ENCODE measurements around the gene MPP2.
A peak's percentile ranks its signal among the peaks of the same experiment; 100 is the strongest.
"Not testable (repeated sequence)": the region's sequence is repeated elsewhere in the genome, so short reads cannot be mapped to it uniquely, and the experiment has no call there.

MPP2 gene

DNA sequence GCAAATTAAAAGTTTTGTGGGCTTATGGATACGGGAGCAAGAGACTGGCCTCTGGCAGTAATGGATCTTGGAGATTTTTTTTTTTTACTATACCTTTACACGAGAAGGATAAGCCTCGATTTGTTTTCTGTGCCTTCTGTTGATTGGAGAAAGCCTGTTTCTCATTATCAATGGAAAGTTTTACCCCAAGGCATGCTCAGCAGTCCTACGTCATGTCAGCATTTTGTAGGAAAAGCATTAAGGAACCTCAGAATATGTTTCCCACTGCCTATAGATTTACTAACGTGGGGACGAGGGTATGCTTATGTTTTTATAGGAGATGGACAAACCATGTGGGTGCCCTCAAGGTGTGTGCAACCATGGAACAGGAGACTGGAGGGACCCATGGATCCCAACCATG is 33.5 kb downstream of the MPP2 start:
- no peak for DNase-seq

DNA sequence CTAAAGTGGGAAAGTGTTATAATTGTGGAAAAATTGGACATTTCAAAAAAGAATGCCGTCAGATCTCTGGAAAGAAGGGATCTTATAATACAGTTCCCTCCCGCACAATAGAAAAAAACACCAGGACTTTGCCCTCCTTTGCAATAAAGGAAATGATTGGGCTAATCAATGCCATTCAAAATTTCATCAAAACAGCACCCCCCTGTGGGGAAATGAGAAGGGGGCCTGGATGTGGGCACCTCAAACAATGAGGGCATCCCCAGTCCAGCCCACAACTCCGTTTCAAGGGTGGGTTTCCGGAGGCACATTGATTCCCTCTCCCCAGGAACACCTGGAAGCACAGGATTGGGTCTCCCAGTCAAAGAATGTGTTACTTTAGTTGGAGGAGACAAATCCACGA is 34.2 kb downstream of the MPP2 start:
- no peak for DNase-seq

DNA sequence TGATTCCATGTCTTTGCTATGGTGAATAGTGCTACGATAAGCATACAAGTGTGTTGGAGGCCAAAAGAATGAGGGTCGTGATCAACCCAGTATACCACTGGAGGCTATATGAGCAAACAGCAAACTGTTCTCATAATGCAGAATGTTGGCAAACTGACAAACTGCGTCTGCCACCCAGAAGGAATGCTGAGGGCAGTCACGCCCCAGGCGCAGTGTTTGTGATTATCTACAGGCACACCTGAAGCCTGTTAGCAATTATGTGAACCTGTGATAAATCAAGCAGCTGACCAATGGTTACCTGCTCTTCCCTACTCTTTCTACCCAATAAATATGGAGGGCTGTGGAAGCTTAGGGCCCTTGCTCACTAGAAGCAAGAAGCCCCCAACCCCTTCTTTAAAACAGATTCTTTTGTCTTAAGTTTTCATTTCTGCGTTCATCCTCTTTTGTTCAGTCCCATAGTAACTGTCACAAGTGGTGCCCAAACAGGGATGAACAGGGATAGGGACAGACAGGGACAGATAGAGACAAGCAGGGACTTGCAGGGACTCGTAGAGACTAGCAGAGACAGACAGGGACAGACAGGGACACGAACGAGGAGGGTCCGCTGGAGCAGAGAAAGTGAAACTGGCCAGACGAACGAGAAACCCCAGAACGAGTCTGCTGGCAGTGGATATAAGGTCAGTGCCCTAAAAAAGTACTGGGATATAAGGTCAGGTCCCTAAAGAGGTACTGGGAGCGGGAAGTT is 35.2 kb downstream of the MPP2 start:
- DNase-seq, result peak; percentile 7

DNA sequence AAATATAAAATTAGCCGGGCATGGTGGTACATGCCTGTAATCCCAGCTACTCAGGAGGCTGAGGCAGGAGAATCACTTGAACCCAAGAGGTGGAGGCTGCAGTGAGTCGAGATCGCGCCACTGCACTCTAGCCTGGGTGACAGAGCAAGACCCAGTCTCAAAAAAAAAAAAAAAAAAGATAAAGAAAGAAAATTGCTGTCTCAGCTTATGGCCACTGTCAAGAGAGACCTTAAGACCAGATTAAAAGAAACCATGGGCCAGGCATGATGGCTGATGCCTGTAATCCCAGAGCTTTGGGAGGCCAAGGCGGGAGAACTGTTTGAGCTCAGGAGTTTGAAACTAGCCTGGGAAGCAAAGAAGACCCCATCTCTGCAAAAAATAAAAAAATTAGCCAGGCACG is 38.3 kb downstream of the MPP2 start:
- not testable (repeated sequence) for DNase-seq

DNA sequence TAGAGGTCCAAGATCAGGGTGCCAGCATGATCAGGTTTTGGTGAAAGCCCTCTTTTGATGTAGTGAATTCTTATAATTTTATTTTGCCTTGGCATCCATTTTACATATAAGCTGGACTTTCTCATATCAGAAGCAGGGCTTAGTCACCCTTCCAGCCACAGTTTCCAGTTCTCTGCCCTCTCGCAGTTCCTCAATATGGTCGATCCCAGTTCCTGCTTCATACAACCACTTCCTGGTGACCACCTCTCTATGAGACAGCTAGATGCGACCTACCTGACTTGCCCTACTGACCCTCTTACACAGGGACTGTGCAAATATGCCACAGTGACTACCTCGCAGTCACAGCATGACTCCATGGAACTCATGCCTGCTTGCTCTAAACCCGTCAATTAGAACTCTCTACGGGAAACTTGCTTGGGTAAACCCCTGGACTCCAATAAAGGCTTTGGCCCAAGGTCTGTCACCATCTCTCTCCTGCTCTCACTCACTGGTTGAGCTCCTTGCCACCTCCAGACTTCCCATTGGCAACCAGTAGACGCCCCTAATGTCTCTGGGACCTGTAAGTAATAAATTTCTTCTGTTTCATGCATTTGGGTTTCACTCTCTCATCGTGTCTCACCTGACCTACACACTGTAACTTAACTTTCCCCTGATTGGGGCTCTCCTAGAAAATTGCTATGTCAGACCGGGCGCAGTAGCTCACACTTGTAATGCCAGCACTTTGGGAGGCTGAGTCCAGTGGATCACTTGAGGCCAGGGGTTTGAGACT is 38.9 kb downstream of the MPP2 start:
- DNase-seq, result no peak

DNA sequence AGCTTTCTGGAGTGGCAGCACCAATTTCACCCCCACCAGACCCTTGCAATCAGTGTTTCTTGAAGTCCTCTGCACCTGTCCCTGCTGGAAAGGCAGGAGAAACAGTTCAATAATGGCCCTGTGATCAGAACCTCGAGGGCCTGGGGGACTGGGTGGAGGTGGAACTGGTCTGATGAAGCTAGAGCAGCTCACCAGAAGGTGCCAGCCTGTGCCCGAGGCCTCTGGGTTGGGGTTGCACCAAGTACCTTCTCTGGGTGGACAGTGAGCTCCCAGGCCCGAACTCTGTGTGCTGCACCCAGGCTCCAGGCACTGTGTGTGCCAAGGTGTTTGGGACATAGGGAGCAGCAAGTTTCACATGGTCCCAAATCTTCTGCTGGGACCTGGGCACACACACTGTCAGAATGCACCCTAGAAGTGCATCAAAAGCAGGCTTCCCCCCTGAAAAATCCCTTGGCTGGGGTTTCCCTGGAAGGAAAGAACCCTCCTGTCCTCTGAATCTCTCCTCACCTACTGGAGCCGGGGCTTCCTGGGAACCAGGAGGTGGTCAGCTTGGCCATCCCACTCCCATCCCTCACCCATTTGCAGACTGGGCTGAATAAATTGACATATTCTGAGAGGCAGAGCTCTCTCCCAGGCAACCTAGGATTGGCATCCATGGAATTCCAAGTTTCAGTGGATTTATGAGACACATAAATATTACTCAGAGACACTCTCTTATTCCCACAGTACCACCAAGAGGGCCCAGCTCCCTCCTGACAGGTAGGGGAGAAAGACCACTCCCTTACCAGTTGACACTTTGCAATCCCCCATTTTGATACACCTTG is 43.0 kb downstream of the MPP2 start:
- no peak for DNase-seq

DNA sequence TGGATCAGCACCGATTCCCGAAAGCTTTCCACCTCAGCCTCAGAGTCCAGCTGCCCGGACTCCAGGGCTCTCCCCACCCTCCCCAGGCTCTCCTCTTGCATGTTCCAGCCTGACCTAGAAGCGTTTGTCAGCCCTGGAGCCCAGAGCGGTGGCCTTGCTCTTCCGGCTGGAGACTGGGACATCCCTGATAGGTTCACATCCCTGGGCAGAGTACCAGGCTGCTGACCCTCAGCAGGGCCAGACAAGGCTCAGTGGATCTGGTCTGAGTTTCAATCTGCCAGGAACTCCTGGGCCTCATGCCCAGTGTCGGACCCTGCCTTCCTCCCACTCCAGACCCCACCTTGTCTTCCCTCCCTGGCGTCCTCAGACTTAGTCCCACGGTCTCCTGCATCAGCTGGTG is 45.4 kb downstream of the MPP2 start:
- DNase-seq, result no peak

DNA sequence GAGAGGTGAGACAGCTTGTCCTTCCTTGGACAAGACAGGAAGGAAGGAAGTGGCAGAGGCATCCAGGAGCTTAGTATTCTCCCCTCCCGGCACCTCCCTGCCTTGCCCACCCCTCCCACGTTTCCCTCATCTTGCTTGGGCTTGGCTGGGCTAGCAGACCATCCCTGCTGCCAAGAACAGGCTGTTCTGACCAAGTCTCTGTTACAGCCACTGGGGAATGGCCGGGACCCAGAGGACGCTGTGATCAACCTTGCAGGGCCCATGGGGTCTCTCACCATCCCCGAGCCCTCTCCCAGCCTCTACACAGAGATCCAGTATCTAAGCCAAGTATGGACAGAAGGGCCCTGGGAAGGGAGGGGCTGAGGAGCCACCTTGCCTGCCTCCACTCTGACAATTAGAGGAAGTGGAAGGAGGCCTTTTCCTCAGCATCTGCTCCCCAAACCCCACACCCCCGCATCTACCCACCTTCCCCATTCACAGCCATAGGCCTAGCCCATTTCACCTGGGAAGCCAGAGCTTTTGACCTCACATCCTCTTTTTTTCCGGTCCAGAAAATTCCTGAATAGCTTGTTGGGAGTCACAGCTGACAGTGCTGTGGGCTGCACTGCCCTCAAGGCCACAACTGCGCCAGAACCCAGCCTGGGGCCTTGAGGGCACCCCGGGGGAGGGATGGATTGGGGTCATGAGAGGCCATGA is 46.3 kb downstream of the MPP2 start:
- DNase-seq, result no peak

DNA sequence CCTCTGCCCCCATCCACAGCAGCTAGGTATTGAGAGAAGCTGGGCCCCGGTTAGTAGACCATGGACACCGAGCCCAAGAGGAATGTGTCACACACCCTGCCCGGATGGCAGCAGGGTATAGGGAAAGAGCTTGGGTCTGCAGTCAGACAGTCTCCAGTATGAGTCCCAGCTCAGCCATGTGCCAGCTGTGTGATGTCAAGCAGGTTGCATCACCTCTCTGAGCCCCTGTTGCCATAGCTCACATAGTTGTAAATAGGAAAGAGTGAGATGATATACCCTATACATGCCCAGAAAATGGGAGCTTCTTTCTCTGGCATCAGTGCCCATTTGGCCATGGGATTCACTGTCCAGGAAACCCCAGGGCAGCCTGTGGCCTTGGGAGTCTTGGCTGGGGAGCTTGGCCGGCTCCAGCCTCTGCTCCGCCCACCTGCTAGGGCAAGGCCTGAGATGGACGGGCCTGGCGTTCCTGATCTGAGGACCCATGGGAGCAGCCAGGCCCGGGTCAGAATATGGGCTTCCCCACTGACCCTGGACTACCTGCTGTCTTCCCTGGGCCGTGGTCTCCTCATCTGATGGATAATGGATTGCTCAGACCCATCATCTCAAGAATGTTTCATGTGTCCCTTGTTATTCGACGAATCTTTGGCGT is 47.1 kb downstream of the MPP2 start:
- no peak for DNase-seq

DNA sequence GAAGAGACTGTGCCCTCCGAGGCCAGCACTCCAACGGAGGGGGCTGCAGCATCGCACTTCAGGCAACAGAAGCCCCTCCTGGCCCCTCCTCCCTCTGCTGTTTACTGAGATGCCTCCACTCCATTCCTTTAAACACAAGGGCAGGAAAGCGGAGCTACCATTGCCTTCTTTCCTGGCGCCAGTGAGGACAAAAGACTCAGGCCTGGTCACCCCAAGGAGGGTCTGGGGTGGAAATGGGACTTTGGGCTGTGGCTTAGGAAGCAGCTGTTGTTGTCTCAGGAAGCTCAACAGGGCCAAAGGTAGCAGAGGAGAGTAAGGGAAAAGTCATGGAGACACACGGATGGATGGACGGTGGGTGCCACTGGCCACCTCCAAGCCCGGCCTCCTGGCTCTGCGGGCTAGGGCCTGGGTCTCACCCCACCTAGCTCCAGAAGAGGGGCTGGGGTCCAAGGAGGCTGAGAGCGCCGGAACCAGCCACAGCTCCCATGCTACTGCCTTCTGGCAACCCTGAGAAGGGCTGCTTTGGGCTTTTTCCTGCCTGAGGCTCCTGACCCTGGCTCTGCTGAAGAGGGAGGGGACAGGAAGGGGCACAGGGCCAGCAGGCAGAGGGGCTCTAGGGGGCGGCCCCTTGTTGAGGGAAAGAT is 49.3 kb downstream of the MPP2 start:
- DNase-seq, result no peak

DNA sequence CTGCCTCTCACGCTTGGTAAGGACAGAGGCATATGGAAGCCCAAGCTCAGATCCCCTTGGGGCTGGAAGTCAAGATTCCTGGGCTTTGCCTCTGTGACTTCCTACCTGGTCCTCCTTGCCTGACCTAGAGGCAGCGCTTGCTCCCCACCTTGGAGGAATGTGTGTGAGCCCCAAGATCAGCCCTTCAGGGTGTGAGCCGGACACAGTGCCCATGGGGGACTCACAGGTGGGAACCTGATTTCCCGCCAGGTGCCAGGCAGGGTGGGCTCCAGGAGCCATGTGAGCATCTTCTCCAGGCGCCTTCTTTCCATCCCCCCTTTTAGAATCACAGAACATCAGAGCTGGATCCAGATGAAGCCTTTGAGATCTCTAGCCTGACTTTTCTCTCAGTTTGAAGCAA is 50.2 kb downstream of the MPP2 start:
- no peak for DNase-seq

DNA sequence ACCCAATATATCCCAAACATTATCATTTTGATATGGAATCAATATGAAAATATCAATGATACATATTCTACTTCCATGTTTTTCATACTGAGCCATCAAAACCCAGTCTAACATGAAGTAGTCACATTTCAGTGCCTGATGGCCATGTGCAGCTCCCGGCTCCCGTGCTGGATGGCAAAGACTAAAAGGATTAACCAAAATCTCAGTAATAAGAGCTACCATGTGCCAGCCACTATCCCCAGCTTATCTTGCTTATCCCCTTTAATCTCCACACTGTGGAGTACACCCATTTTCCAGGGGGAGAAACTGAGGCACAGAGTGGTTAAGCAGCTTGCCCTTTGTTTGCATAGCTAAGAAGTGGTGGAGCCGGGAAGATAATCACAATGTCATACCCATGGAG is 51.2 kb downstream of the MPP2 start:
- DNase-seq, result no peak

DNA sequence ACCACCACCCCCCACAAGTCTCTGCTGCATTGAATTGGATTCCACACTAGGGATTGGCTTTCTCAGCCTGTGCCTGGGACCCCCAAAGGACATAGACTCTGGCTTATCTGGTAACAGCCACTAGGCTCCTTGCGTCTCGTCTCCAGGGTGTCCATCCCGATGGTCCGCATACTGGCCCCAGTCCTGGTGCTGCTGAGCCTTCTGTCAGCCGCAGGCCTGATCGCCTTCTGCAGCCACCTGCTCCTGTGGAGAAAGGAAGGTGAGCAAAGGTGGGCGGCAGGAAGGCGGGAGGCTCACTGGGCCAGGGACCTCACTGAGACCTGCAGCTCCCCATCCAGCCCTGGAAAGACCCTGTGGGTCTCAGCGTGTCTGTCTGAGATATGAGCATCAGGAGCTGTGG is 52.3 kb downstream of the MPP2 start:
- DNase-seq, result no peak

DNA sequence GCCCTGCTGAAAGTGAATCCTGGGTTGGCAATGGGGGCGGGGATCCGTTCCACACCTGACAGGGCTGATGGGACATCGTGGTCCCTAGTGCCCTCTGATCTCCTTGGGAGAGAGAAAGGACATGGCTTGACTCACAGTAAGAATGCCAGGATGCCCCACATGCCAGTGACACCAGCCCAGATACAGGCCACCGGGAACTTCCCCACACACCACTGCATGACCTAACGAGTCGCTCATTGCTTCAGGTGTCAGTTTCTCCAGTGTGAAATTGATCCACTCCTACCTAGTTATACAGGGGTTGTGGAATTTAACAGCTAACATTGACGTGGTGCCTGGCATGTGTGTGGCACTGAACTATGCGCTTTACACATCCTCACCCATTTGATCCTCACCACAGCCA is 52.8 kb downstream of the MPP2 start:
- no peak for DNase-seq

DNA sequence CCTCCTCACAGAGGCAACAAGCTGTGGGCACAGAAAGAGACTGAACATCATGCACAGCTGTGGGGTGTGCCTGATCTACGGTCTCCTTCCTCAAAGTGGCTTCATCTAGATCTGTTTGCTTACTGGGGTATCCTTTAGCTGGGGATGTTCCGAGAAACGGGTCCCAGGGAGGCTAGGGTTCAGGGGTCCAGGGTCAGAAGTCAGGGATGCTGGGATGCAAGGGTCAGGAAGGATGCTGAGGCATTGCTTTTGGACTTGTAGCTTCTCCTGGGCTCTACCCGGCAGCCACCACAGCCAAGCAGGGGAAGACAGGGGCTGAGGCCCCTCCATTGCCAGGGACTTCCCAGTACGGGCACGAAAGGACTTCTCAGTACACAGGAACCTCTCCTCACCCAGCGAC is 53.8 kb downstream of the MPP2 start:
- no peak for DNase-seq

DNA sequence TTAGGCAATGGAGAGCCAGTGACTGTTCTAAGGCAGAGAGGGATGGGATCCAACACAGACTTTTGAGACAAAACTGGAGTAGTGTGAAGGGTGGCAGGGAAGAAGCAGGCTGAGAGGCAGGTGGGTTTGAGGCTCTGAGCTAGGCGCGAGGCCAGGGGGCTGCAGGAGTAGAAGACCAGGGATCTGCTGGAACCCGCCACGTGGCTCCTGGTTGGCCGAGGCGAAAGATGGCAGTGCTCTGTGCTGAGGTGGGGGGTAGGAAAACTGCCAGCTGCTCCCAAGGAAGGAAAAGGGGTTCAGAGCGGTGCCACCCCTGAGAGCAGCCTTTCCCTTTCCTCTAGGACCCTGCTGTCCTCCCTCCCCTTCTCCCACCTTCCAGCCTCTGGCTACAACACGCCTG is 54.8 kb downstream of the MPP2 start:
- DNase-seq, result no peak

DNA sequence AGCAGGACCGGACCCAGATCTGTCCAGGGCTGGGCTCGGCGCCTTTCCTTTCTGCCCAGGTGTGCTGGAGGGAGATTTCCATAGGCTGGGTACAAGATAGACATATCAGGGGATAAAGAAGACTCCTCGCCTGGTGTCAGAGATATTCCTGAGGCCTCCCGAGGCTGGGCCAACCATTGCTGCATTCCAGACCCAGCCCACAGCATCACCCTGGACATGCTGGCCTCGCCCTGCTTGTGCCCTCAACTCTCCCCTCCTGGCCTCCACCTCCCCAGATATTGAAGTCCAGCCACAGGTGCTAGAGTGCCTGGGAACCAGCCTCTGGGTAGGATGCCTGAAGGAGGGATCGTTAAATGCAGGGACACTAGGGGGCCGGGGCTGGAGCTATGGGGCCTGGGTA is 58.2 kb downstream of the MPP2 start:
- DNase-seq, result no peak

DNA sequence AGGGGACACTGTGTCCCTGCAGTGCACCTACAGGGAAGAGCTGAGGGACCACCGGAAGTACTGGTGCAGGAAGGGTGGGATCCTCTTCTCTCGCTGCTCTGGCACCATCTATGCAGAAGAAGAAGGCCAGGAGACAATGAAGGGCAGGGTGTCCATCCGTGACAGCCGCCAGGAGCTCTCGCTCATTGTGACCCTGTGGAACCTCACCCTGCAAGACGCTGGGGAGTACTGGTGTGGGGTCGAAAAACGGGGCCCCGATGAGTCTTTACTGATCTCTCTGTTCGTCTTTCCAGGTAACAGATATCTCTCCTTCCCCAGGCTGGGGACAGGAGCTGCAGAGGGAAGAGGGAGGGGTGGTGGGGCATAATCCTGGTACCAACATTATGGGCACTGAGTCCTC is 58.7 kb downstream of the MPP2 start:
- DNase-seq, result no peak

DNA sequence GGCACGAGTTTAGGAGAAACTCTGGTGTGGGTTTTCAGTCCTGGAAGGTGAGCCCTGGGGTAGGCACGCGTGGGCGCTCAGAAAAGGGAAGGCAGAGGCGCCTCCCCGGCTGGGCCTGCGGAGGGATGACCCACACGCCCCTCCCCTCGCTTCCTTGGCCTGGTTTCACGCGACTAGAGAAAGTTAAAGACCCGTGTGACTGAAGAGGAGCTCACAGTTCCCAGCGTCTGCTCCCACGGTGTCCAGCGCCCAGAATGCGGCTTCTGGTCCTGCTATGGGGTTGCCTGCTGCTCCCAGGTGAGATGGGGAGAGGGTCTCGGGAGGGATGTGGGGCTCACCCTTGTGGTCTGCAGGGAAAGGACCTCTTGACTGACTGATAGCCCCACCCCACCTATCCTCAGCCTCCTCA is 60.4 kb downstream of the MPP2 start, which contains the start of gene CD300LG:
Gene CD300LG, plus strand, starts transcription at position 214 of the 409 bp plus-strand sequence. Its CDS starts 41 bp downstream, at position 255.
- no peak for DNase-seq

DNA sequence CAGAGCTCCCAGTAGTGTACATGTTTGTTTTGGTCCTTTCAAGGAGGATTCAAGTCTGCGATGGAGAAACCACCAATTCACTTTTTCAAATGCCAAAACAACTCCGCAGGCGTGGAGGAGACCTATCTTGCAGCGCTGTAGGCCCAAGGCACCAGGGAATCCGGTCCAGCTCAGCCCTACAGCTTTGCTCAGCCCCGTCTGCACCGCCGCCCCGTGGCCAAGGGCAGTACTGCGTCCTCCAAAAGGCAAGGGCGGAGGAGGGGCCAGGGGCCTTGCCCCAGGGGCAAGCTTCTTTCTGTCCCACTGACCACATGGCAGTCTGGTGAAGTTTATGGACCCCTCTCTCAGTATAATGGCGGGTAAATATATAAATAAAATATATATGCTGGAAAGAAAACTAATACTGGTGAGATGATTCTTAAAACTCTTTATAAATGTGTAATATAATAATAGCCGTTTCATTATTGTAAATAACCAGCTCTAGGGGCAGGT is 61.1 kb downstream of the MPP2 start:
- DNase-seq, result peak; percentile 10

DNA sequence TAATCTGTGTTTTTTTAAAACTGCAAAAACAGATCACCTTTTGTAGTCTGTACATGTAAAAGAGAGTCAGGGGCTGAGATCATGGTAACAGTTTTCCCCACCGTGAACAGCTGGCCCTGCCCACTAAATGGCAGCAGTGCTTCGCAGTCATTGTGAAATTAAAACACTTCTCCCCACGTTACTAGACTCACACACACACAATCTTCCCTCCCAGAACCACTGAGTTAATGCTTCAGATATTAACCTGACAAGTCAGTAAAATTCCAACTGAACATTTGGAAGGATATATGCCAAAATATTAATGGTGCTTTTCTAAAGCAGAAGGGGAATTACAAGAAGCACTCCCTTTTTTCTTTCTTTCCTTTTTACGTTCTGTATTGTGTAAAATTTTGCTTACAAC is 61.6 kb downstream of the MPP2 start:
- DNase-seq, result no peak

DNA sequence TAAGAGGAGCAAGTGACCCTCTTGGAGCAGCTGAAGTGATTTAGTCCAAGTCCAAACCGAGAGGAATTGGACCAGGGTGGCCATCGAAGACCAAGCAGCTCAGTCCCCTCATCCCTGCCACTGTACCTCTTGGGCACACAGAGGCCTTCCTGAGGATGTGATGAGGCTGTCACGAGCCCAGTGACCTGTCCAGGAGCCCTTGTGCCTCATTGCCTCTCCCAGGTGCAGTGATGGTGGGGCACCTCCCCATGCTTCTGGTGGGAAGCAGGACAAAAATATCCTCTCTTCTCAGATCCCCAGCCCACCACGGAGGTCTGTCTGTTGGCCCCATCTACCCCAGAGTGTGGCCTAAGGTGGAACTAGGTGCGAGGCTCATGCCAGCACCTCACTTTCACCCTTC is 63.1 kb downstream of the MPP2 start:
- no peak for DNase-seq
